GM23338 (cell line): ENCODE data around the gene UBXN4.

Source experiments
- CREB1 ChIP-seq: fragments of 250-450 bp; sonication (Bioruptor Pico); IDR thresholded peaks from 2 replicates; pipeline ENCODE4 v1.5.0; 2020; ENCODE audit warnings: low read depth, mild to moderate bottlenecking, moderate library complexity
- EZH2 ChIP-seq: fragments of 200-600 bp; sonication (generic); IDR thresholded peaks from one replicate; pipeline ENCODE4 v1.8.0; 2017; ENCODE audit warnings: antibody characterized with exemption, mild to moderate bottlenecking, low read depth; ENCODE audit not compliant: unreplicated experiment
- EZH2phosphoT487 ChIP-seq: fragments of 200-600 bp; sonication (generic); IDR thresholded peaks from one replicate; pipeline ENCODE4 v1.8.1; 2018; ENCODE audit warnings: antibody characterized with exemption; ENCODE audit not compliant: unreplicated experiment
- JUNB ChIP-seq: IDR thresholded peaks from one replicate; pipeline ENCODE4 v1.6.1; 2016; ENCODE audit warnings: antibody characterized with exemption; ENCODE audit not compliant: unreplicated experiment
- NANOG ChIP-seq: IDR thresholded peaks from 2 replicates; pipeline ENCODE4 v1.6.1; 2016; ENCODE audit warnings: antibody characterized with exemption, borderline replicate concordance
- POLR2AphosphoS5 ChIP-seq: IDR thresholded peaks from 2 replicates; pipeline ENCODE4 v1.6.1; 2016; ENCODE audit warnings: antibody characterized with exemption, low read depth
- STAT1 ChIP-seq: IDR thresholded peaks from one replicate; pipeline ENCODE4 v1.6.1; 2016; ENCODE audit warnings: antibody characterized with exemption; ENCODE audit not compliant: unreplicated experiment
- TF ChIP-seq, protein P1 (sequence below), 2 experiments: fragments of 200-600 bp in 1 of 2; sonication (generic) in 1 of 2; conservative IDR thresholded peaks; 2 replicates each; pipeline versions ENCODE4 v1.5.1 to v1.6.1; 2016 to 2017; ENCODE audit warnings: antibody characterized with exemption in 2 of 2, low read depth in 2 of 2, mild to moderate bottlenecking in 2 of 2, moderate library complexity in 1 of 2
- TF ChIP-seq, protein P2 (sequence below): IDR thresholded peaks from one replicate; pipeline ENCODE4 v1.6.1; 2018; ENCODE audit warnings: antibody characterized with exemption; ENCODE audit not compliant: unreplicated experiment
- TF ChIP-seq, protein P3 (sequence below): IDR thresholded peaks from 2 replicates; pipeline ENCODE4 v1.6.1; 2016; ENCODE audit warnings: antibody characterized with exemption

DNA sequence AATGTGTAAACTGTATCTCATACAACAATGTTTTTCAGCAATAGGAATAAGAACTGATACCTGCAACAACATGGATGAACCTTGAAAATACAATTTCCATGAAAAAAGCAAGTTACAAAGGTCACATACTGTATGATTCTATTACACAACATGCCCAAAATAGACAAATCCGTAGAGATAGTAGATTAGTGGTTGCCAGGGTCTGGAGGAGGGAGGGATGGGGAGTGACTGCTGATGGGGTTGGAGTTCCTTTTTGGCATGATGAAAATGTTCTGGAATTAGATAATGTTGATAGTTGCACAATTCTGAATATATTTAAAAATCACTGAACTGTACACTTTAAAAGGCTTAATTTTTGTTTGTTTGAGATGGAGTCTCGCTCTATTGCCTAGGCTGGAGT is 33.8 kb downstream of the UBXN4 start:
- TF ChIP-seq, protein P1, sequence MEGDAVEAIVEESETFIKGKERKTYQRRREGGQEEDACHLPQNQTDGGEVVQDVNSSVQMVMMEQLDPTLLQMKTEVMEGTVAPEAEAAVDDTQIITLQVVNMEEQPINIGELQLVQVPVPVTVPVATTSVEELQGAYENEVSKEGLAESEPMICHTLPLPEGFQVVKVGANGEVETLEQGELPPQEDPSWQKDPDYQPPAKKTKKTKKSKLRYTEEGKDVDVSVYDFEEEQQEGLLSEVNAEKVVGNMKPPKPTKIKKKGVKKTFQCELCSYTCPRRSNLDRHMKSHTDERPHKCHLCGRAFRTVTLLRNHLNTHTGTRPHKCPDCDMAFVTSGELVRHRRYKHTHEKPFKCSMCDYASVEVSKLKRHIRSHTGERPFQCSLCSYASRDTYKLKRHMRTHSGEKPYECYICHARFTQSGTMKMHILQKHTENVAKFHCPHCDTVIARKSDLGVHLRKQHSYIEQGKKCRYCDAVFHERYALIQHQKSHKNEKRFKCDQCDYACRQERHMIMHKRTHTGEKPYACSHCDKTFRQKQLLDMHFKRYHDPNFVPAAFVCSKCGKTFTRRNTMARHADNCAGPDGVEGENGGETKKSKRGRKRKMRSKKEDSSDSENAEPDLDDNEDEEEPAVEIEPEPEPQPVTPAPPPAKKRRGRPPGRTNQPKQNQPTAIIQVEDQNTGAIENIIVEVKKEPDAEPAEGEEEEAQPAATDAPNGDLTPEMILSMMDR (conservative IDR thresholded peaks at IDR 0.05; ENCODE audit: low read depth in 2 of 2): no peak
- no peak for TF ChIP-seq POLR2AphosphoS5
- TF ChIP-seq NANOG: no peak
- TF ChIP-seq EZH2: no peak
- no peak for TF ChIP-seq JUNB
- TF ChIP-seq EZH2phosphoT487: no peak
- TF ChIP-seq, protein P2, sequence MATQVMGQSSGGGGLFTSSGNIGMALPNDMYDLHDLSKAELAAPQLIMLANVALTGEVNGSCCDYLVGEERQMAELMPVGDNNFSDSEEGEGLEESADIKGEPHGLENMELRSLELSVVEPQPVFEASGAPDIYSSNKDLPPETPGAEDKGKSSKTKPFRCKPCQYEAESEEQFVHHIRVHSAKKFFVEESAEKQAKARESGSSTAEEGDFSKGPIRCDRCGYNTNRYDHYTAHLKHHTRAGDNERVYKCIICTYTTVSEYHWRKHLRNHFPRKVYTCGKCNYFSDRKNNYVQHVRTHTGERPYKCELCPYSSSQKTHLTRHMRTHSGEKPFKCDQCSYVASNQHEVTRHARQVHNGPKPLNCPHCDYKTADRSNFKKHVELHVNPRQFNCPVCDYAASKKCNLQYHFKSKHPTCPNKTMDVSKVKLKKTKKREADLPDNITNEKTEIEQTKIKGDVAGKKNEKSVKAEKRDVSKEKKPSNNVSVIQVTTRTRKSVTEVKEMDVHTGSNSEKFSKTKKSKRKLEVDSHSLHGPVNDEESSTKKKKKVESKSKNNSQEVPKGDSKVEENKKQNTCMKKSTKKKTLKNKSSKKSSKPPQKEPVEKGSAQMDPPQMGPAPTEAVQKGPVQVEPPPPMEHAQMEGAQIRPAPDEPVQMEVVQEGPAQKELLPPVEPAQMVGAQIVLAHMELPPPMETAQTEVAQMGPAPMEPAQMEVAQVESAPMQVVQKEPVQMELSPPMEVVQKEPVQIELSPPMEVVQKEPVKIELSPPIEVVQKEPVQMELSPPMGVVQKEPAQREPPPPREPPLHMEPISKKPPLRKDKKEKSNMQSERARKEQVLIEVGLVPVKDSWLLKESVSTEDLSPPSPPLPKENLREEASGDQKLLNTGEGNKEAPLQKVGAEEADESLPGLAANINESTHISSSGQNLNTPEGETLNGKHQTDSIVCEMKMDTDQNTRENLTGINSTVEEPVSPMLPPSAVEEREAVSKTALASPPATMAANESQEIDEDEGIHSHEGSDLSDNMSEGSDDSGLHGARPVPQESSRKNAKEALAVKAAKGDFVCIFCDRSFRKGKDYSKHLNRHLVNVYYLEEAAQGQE: no peak
- TF ChIP-seq STAT1: no peak
- no peak for TF ChIP-seq CREB1 (CRISPR knock-in tag)
- TF ChIP-seq, protein P3, sequence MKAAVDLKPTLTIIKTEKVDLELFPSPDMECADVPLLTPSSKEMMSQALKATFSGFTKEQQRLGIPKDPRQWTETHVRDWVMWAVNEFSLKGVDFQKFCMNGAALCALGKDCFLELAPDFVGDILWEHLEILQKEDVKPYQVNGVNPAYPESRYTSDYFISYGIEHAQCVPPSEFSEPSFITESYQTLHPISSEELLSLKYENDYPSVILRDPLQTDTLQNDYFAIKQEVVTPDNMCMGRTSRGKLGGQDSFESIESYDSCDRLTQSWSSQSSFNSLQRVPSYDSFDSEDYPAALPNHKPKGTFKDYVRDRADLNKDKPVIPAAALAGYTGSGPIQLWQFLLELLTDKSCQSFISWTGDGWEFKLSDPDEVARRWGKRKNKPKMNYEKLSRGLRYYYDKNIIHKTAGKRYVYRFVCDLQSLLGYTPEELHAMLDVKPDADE: no peak
